HepG2 (cell line): ENCODE data around the gene SLC11A1. TPM values are rescaled to one million over a fixed set of nuclear protein-coding genes. Genes with fewer than 3 reads are reported as not detected.

Experiments used
- AHDC1 ChIP-seq: sonication (generic); formaldehyde crosslinking; IDR thresholded peaks from 2 replicates; pipeline ENCODE4 v1.5.1; 2020; ENCODE audit warnings: mild to moderate bottlenecking, missing genetic modification reagents, borderline replicate concordance
- DZIP1 ChIP-seq: sonication (generic); formaldehyde crosslinking; IDR thresholded peaks from 2 replicates; pipeline ENCODE4 v1.5.0; 2020; ENCODE audit warnings: mild to moderate bottlenecking, missing genetic modification reagents
- KDM3A ChIP-seq: IDR thresholded peaks from 2 replicates; pipeline ENCODE4 v1.6.1; 2018; ENCODE audit warnings: low read depth, missing compliant biosample characterization
- KLF16 ChIP-seq, 2 experiments: sonication (generic) in 1 of 2; formaldehyde crosslinking in 1 of 2; IDR thresholded peaks; 2 replicates each; pipeline versions ENCODE4 v1.6.1 to v1.8.0; 2016 to 2023; ENCODE audit warnings: missing genetic modification reagents in 2 of 2, missing compliant biosample characterization in 1 of 2
- NCOA2 ChIP-seq: sonication (generic); formaldehyde crosslinking; IDR thresholded peaks from 2 replicates; pipeline ENCODE4 v1.8.0; 2022; ENCODE audit warnings: inconsistent platforms
- NCOR1 ChIP-seq: fragments of 200-600 bp; sonication (generic); IDR thresholded peaks from 2 replicates; pipeline ENCODE4 v1.7.0; 2017; ENCODE audit warnings: antibody characterized with exemption, low read length, borderline replicate concordance
- SETDB1 ChIP-seq: sonication (generic); formaldehyde crosslinking; IDR thresholded peaks from 2 replicates; pipeline ENCODE4 v1.5.1; 2020; ENCODE audit warnings: missing genetic modification reagents, mild to moderate bottlenecking, borderline replicate concordance
- SMARCE1 ChIP-seq: fragments of 450-650 bp; IDR thresholded peaks from 2 replicates; pipeline ENCODE4 v1.6.1; 2017; ENCODE audit warnings: borderline replicate concordance
- SOX6 ChIP-seq, 2 experiments: fragments of 450-650 bp in 1 of 2; sonication (generic) in 1 of 2; formaldehyde crosslinking in 1 of 2; IDR thresholded peaks; 2 replicates each; pipeline versions ENCODE4 v1.4.0 to v1.6.1; 2017 to 2020; ENCODE audit warnings: antibody characterized with exemption in 1 of 2, mild to moderate bottlenecking in 1 of 2, missing genetic modification reagents in 1 of 2
- ZEB1 ChIP-seq: IDR thresholded peaks from 2 replicates; pipeline ENCODE4 v1.6.1; 2012; ENCODE audit warnings: mild to moderate bottlenecking, low read depth, inconsistent platforms; ENCODE audit not compliant: insufficient replicate concordance
- ZNF672 ChIP-seq: sonication (generic); formaldehyde crosslinking; IDR thresholded peaks from 2 replicates; pipeline ENCODE4 v1.8.1; 2022; ENCODE audit warnings: missing genetic modification reagents
- ZNF891 ChIP-seq: sonication (generic); formaldehyde crosslinking; IDR thresholded peaks from 2 replicates; pipeline ENCODE4 v1.5.0; 2020; ENCODE audit warnings: mild to moderate bottlenecking, missing genetic modification reagents
- polyA plus RNA-seq, 8 experiments: library from polyadenylated mRNA; depleted of rRNA in 3 of 8; stranded (reverse) in 7 of 8; unstranded in 1 of 8; fragments of >200 nt; fragmentation: Illumina TruSeq in 4 of 8; extraction: Trizol in 4 of 8; gene quantifications; 2 replicates each; pipeline versions ENCODE4 v1.2.1 to v1.2.3, GENCODE V29; 2011 to 2016; ENCODE audit warnings: low read depth in 4 of 8, missing spikeins in 1 of 8, mixed read lengths in 1 of 8; ENCODE audit not compliant: insufficient read depth in 1 of 8
- total RNA-seq, 5 experiments: library from RNA; depleted of rRNA; stranded (reverse); fragments of >200 nt; fragmentation: Illumina TruSeq; extraction: Trizol; gene quantifications; 2 replicates each; pipeline ENCODE4 v1.2.3, GENCODE V29; 2016; ENCODE audit warnings: low read depth in 1 of 5
- TF ChIP-seq, protein P1 (sequence below): sonication (generic); formaldehyde crosslinking; IDR thresholded peaks from 2 replicates; pipeline ENCODE4 v1.8.0; 2023; ENCODE audit warnings: mild to moderate bottlenecking, missing genetic modification reagents
- TF ChIP-seq, protein P2 (sequence below): sonication (generic); formaldehyde crosslinking; IDR thresholded peaks from 2 replicates; pipeline ENCODE4 v1.4.0; 2020; ENCODE audit warnings: missing genetic modification reagents
- TF ChIP-seq, protein P3 (sequence below): sonication (generic); formaldehyde crosslinking; IDR thresholded peaks from 2 replicates; pipeline ENCODE4 v1.4.0; 2020; ENCODE audit warnings: missing genetic modification reagents

The SLC11A1 gene
- total and polyA plus RNA-seq, 2 of the 13 experiments (the other 11 are each of a cell fraction or from before 2014, with no cell fraction given): 0.33 to 2.3 TPM

GRCh38 chr2:218370410-218371063, 11.5 kb upstream of the SLC11A1 start (continued):
- TF ChIP-seq ZNF672 (CRISPR knock-in tag) (no peak), SETDB1 (no peak), KLF16 (CRISPR knock-in tag; IDR thresholded peaks at IDR 0.05) (no peak), SOX6 (IDR thresholded peaks at IDR 0.05) (no peak), SOX6 (CRISPR knock-in tag; IDR thresholded peaks at IDR 0.05) (peak; percentile 18; the same call in 1 of the 2 replicates), SMARCE1 (no peak), AHDC1 (CRISPR knock-in tag) (0 out of 2 replicates have a peak, but pooled peaks have one; percentile 16), NCOR1 (peak; percentile 43; the same call in 1 of the 2 replicates), DZIP1 (CRISPR knock-in tag) (no peak), ZNF891 (CRISPR knock-in tag) (no peak), ZEB1 (no peak), NCOA2 (CRISPR knock-in tag) (no peak), KDM3A (CRISPR knock-in tag) (no peak)
- TF ChIP-seq, protein P1, sequence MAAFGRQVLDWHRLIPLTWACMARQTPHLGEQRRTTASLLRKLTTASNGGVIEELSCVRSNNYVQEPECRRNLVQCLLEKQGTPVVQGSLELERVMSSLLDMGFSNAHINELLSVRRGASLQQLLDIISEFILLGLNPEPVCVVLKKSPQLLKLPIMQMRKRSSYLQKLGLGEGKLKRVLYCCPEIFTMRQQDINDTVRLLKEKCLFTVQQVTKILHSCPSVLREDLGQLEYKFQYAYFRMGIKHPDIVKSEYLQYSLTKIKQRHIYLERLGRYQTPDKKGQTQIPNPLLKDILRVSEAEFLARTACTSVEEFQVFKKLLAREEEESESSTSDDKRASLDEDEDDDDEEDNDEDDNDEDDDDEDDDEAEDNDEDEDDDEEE: no peak
- TF ChIP-seq, protein P2, sequence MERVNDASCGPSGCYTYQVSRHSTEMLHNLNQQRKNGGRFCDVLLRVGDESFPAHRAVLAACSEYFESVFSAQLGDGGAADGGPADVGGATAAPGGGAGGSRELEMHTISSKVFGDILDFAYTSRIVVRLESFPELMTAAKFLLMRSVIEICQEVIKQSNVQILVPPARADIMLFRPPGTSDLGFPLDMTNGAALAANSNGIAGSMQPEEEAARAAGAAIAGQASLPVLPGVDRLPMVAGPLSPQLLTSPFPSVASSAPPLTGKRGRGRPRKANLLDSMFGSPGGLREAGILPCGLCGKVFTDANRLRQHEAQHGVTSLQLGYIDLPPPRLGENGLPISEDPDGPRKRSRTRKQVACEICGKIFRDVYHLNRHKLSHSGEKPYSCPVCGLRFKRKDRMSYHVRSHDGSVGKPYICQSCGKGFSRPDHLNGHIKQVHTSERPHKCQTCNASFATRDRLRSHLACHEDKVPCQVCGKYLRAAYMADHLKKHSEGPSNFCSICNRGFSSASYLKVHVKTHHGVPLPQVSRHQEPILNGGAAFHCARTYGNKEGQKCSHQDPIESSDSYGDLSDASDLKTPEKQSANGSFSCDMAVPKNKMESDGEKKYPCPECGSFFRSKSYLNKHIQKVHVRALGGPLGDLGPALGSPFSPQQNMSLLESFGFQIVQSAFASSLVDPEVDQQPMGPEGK (CRISPR knock-in tag): peak; percentile 45
- TF ChIP-seq, protein P3, sequence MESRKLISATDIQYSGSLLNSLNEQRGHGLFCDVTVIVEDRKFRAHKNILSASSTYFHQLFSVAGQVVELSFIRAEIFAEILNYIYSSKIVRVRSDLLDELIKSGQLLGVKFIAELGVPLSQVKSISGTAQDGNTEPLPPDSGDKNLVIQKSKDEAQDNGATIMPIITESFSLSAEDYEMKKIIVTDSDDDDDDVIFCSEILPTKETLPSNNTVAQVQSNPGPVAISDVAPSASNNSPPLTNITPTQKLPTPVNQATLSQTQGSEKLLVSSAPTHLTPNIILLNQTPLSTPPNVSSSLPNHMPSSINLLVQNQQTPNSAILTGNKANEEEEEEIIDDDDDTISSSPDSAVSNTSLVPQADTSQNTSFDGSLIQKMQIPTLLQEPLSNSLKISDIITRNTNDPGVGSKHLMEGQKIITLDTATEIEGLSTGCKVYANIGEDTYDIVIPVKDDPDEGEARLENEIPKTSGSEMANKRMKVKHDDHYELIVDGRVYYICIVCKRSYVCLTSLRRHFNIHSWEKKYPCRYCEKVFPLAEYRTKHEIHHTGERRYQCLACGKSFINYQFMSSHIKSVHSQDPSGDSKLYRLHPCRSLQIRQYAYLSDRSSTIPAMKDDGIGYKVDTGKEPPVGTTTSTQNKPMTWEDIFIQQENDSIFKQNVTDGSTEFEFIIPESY (CRISPR knock-in tag): no peak
